IMR-90 (cell line): ENCODE results near the gene FIBCD1. TPM values are rescaled to one million over a fixed set of nuclear protein-coding genes. Genes with fewer than 3 reads are reported as not detected.

ENCODE experiments used
- ATAC-seq: fragments of 200-7000 bp; cut with Tn5 transposase; 2 replicates; pipeline ENCODE4 v1.9.1; 2020; ENCODE audit warnings: low read depth, mild to moderate bottlenecking, moderate library complexity
- BruUV-seq: library from RNA; stranded (reverse); fragments of 400-500 nt; replicated peaks from 2 replicates; lab custom pipeline; 2021; lab: Mats Ljungman, UMichigan
- CTCF ChIA-PET: fragments of 300-600 bp; formaldehyde crosslinking; extraction: SDS; loops from one replicate; lab custom pipeline; 2021; ENCODE audit warnings: antibody characterized with exemption; lab: Yijun Ruan, JAX
- POLR2A ChIA-PET: fragments of 300-600 bp; sonication (Branson Sonifier 250); formaldehyde crosslinking; loops from one replicate; lab custom pipeline; 2022; ENCODE audit warnings: antibody characterized with exemption; ENCODE audit not compliant: unreplicated experiment; lab: Charles Lee
- DNase-seq: peaks from one replicate; pipeline ENCODE4 v3.0.0; 2013
- H2AFZ ChIP-seq: replicated peaks from 2 replicates; pipeline ENCODE3; 2013; ENCODE audit warnings: low read length, mild to moderate bottlenecking; ENCODE audit not compliant: poor library complexity
- H2AK5ac ChIP-seq: 2 replicates; pipeline ENCODE4 v1.6.1; 2013; ENCODE audit warnings: low read depth, low read length, inconsistent platforms
- H2AK9ac ChIP-seq: replicated peaks from 2 replicates; pipeline ENCODE3; 2013; ENCODE audit warnings: mild to moderate bottlenecking, low read depth, low read length, moderate library complexity; ENCODE audit not compliant: poor library complexity
- H2BK120ac ChIP-seq: 2 replicates; pipeline ENCODE4 v1.6.1; 2013; ENCODE audit warnings: low read depth, low read length, inconsistent platforms
- H2BK15ac ChIP-seq: 3 replicates; pipeline ENCODE4 v1.6.1; 2013; ENCODE audit warnings: low read depth, low read length, inconsistent platforms
- H2BK20ac ChIP-seq: 2 replicates; pipeline ENCODE4 v1.6.1; 2013; ENCODE audit warnings: low read depth, mild to moderate bottlenecking, inconsistent platforms, low read length, moderate library complexity
- H2BK5ac ChIP-seq: 2 replicates; pipeline ENCODE4 v1.6.1; 2013; ENCODE audit warnings: mild to moderate bottlenecking, low read depth, low read length, inconsistent platforms; ENCODE audit not compliant: poor library complexity, severe bottlenecking
- H3K14ac ChIP-seq: replicated peaks from 2 replicates; pipeline ENCODE4 v1.6.1; 2013; ENCODE audit warnings: low read depth, low read length, inconsistent platforms
- H3K18ac ChIP-seq: 2 replicates; pipeline ENCODE4 v1.6.1; 2013; ENCODE audit warnings: low read depth, low read length, control low read depth
- H3K23ac ChIP-seq: 2 replicates; pipeline ENCODE4 v1.6.1; 2013; ENCODE audit warnings: low read depth, low read length, inconsistent platforms
- H3K27ac ChIP-seq: 2 replicates; pipeline ENCODE4 v1.5.1; 2013; ENCODE audit warnings: mild to moderate bottlenecking, control low read depth, low read length; ENCODE audit not compliant: insufficient read depth
- H3K27me3 ChIP-seq: 2 replicates; pipeline ENCODE4 v1.6.1; 2013; ENCODE audit warnings: low read length; ENCODE audit not compliant: control insufficient read depth, insufficient read depth
- H3K36me3 ChIP-seq: 2 replicates; pipeline ENCODE4 v1.6.1; 2013; ENCODE audit warnings: low read length, mixed read lengths; ENCODE audit not compliant: control insufficient read depth, insufficient read depth
- H3K4ac ChIP-seq: 2 replicates; pipeline ENCODE4 v1.6.1; 2013; ENCODE audit warnings: low read depth, low read length, inconsistent platforms
- H3K4me1 ChIP-seq: 2 replicates; pipeline ENCODE4 v1.6.1; 2013; ENCODE audit warnings: low read length, mixed read lengths; ENCODE audit not compliant: control insufficient read depth, insufficient read depth
- H3K4me2 ChIP-seq: 2 replicates; pipeline ENCODE4 v1.6.1; 2013; ENCODE audit warnings: low read depth, mild to moderate bottlenecking, control low read depth, low read length, moderate library complexity
- H3K4me3 ChIP-seq: 2 replicates; pipeline ENCODE4 v1.5.1; 2013; ENCODE audit warnings: low read depth, mild to moderate bottlenecking, control low read depth, low read length, moderate library complexity; ENCODE audit not compliant: insufficient read depth
- H3K56ac ChIP-seq: 2 replicates; pipeline ENCODE4 v1.6.1; 2013; ENCODE audit warnings: low read length, inconsistent platforms; ENCODE audit not compliant: insufficient read depth; ENCODE audit errors: extremely low read depth
- H3K79me1 ChIP-seq, 2 experiments: 2 replicates each; pipeline ENCODE4 v1.6.1; 2013; ENCODE audit warnings: low read length in 2 of 2, inconsistent platforms in 1 of 2, low read depth in 1 of 2
- H3K9ac ChIP-seq: 2 replicates; pipeline ENCODE4 v1.6.1; 2013; ENCODE audit warnings: low read depth, low read length, control low read depth
- H3K9me1 ChIP-seq: 2 replicates; pipeline ENCODE4 v1.6.1; 2013; ENCODE audit warnings: low read length, inconsistent platforms; ENCODE audit not compliant: insufficient read depth
- H3K9me3 ChIP-seq: 2 replicates; pipeline ENCODE4 v1.6.1; 2013; ENCODE audit warnings: low read length; ENCODE audit not compliant: control insufficient read depth, insufficient read depth
- H4K20me1 ChIP-seq: 2 replicates; pipeline ENCODE4 v1.6.1; 2013; ENCODE audit warnings: low read length, inconsistent platforms; ENCODE audit not compliant: insufficient read depth
- H4K5ac ChIP-seq: 2 replicates; pipeline ENCODE4 v1.6.1; 2013; ENCODE audit warnings: mild to moderate bottlenecking, low read depth, low read length, control low read depth
- H4K8ac ChIP-seq, 2 experiments: 2 replicates each; pipeline ENCODE4 v1.6.1; 2013; ENCODE audit warnings: low read depth in 2 of 2, low read length in 2 of 2, control low read depth in 1 of 2, inconsistent platforms in 1 of 2
- H4K91ac ChIP-seq: 2 replicates; pipeline ENCODE4 v1.6.1; 2013; ENCODE audit warnings: low read depth, low read length, inconsistent platforms; ENCODE audit not compliant: insufficient read depth
- BHLHE40 ChIP-seq: fragments of 150-350 bp; IDR thresholded peaks from 2 replicates; pipeline ENCODE4 v1.6.1; 2016; ENCODE audit warnings: mild to moderate bottlenecking, low read depth, low read length
- CEBPB ChIP-seq: IDR thresholded peaks from 2 replicates; pipeline ENCODE4 v1.6.1; 2012; ENCODE audit warnings: low read depth, low read length, improper control_type of control experiment
- CHD1 ChIP-seq: IDR thresholded peaks from 2 replicates; pipeline ENCODE4 v1.6.1; 2012; ENCODE audit warnings: low read depth, low read length, improper control_type of control experiment
- FOS ChIP-seq: fragments of 150-350 bp; IDR thresholded peaks from 2 replicates; pipeline ENCODE4 v1.6.1; 2016; ENCODE audit warnings: low read depth, low read length
- MAFK ChIP-seq: IDR thresholded peaks from 2 replicates; pipeline ENCODE4 v1.6.1; 2012; ENCODE audit warnings: low read depth, low read length, improper control_type of control experiment
- MAZ ChIP-seq: IDR thresholded peaks from 2 replicates; pipeline ENCODE4 v1.6.1; 2012; ENCODE audit warnings: low read depth, mild to moderate bottlenecking, low read length, improper control_type of control experiment, moderate library complexity, borderline replicate concordance
- MXI1 ChIP-seq: IDR thresholded peaks from 2 replicates; pipeline ENCODE4 v1.6.1; 2012; ENCODE audit warnings: low read depth, mild to moderate bottlenecking, low read length, moderate library complexity, borderline replicate concordance
- NFE2L2 ChIP-seq: fragments of 150-350 bp; IDR thresholded peaks from 2 replicates; pipeline ENCODE4 v1.6.1; 2016; ENCODE audit warnings: low read depth, mild to moderate bottlenecking, low read length
- POLR2A ChIP-seq: IDR thresholded peaks from 2 replicates; pipeline ENCODE4 v1.6.1; 2012; ENCODE audit warnings: mild to moderate bottlenecking, low read depth, low read length
- RAD21 ChIP-seq: IDR thresholded peaks from 2 replicates; pipeline ENCODE4 v1.6.1; 2012; ENCODE audit warnings: low read length, improper control_type of control experiment
- RCOR1 ChIP-seq: IDR thresholded peaks from 2 replicates; pipeline ENCODE4 v1.6.1; 2012; ENCODE audit warnings: mild to moderate bottlenecking, low read length, improper control_type of control experiment; ENCODE audit not compliant: insufficient replicate concordance
- RFX5 ChIP-seq: IDR thresholded peaks from 2 replicates; pipeline ENCODE4 v1.8.0; 2012; ENCODE audit warnings: low read depth, mild to moderate bottlenecking, low read length, moderate library complexity
- SMC3 ChIP-seq: fragments of 150-350 bp; IDR thresholded peaks from 2 replicates; pipeline ENCODE4 v1.6.1; 2016; ENCODE audit warnings: low read depth, mild to moderate bottlenecking, antibody characterized with exemption, low read length, moderate library complexity
- WGBS, 2 experiments: methylation state at CpG; one replicate each; pipeline versions ENCODE4 v1.1.5 to v1.1.7; 2013; ENCODE audit warnings: missing lambda C conversion rate in 2 of 2; ENCODE audit not compliant: insufficient read length in 1 of 2; ENCODE audit errors: extremely low coverage in 2 of 2; 5-methylcytosine and 5-hydroxymethylcytosine counted together
- dilution Hi-C: fragments of 300-500 bp; cut with HindIII; formaldehyde crosslinking; loops from one replicate; pipeline ENCODE4 v1.14.3; 2018; ENCODE audit warnings: low sequenced_read_pairs; ENCODE audit not compliant: unreplicated experiment
- in situ Hi-C: fragments of 300-500 bp; cut with MboI; formaldehyde crosslinking; loops from 3 replicates; pipeline ENCODE4 v1.14.3; 2019; ENCODE audit warnings: low sequenced_read_pairs, inconsistent platforms, mixed read lengths
- intact Hi-C: fragments of 100-400 bp; cut with micrococcal nuclease; formaldehyde crosslinking; loops from 2 replicates; pipeline ENCODE4 v1.10.0; 2022
- polyA plus RNA-seq, 3 experiments: library from polyadenylated mRNA; depleted of rRNA; stranded (reverse); fragments of >200 nt; gene quantifications; 2 replicates each; pipeline ENCODE4 v1.2.3, GENCODE V29; 2012; ENCODE audit warnings: low replicate concordance in 1 of 3
- total RNA-seq: library from RNA; depleted of rRNA; stranded (reverse); fragments of >200 nt; gene quantifications from 2 replicates; pipeline ENCODE4 v1.2.3, GENCODE V29; 2012
- TF ChIP-seq, protein P1 (sequence below): conservative IDR thresholded peaks from 2 replicates; pipeline ENCODE4 v1.5.1; 2012; ENCODE audit warnings: mild to moderate bottlenecking, low read depth, low read length, improper control_type of control experiment
- TF ChIP-seq, protein P2 (sequence below): fragments of 150-350 bp; IDR thresholded peaks from 2 replicates; pipeline ENCODE4 v1.6.1; 2017; ENCODE audit warnings: mild to moderate bottlenecking, antibody characterized with exemption, low read length, low read depth
- TF ChIP-seq, protein P3 (sequence below): fragments of 150-350 bp; IDR thresholded peaks from 2 replicates; pipeline ENCODE4 v1.6.1; 2016; ENCODE audit warnings: low read depth, mild to moderate bottlenecking, low read length, moderate library complexity, borderline replicate concordance

Gene FIBCD1
- total and polyA plus RNA-seq, 2 of the 4 experiments (the other 2 are of a cell fraction), result 1.1 to 10.1 TPM

DNA sequence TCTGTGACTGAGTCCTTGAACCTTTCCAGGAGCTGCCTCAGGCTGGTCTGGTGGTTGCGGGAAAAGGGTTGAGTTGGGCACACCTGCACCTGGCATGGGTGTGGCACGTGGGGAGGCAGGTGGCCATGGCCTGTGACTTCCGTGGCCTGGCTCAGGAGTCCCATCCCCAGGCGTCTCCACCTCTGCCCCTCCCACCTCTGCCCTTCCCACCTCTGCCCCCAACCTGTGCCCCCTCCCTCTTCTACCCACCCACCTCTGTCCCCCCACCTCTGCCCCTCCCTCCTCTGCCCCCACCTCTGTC, 40.5 kb downstream of the FIBCD1 start:
- H3K14ac ChIP-seq, result no peak overlapping the region
- no peak overlapping the region for H2BK5ac ChIP-seq
- H4K8ac ChIP-seq, result no peak overlapping the region
- ChIA-PET CTCF (no interaction called here), POLR2A (no interaction called here)
- H3K36me3 ChIP-seq, result peaks cover 6% of the 10 kb centered on the region; the same call in 1 of the 2 replicates
- no peak overlapping the region for H2AK9ac ChIP-seq
- no peak overlapping the region for H4K5ac ChIP-seq
- TF ChIP-seq, protein P1, sequence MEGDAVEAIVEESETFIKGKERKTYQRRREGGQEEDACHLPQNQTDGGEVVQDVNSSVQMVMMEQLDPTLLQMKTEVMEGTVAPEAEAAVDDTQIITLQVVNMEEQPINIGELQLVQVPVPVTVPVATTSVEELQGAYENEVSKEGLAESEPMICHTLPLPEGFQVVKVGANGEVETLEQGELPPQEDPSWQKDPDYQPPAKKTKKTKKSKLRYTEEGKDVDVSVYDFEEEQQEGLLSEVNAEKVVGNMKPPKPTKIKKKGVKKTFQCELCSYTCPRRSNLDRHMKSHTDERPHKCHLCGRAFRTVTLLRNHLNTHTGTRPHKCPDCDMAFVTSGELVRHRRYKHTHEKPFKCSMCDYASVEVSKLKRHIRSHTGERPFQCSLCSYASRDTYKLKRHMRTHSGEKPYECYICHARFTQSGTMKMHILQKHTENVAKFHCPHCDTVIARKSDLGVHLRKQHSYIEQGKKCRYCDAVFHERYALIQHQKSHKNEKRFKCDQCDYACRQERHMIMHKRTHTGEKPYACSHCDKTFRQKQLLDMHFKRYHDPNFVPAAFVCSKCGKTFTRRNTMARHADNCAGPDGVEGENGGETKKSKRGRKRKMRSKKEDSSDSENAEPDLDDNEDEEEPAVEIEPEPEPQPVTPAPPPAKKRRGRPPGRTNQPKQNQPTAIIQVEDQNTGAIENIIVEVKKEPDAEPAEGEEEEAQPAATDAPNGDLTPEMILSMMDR, result no peak
- TF ChIP-seq SMC3 (no peak), BHLHE40 (no peak), FOS (no peak), MXI1 (no peak), RAD21 (no peak), RCOR1 (no peak), POLR2A (no peak), NFE2L2 (no peak), MAZ (no peak), MAFK (no peak), CHD1 (no peak), RFX5 (no peak), CEBPB (no peak)
- TF ChIP-seq, protein P2, sequence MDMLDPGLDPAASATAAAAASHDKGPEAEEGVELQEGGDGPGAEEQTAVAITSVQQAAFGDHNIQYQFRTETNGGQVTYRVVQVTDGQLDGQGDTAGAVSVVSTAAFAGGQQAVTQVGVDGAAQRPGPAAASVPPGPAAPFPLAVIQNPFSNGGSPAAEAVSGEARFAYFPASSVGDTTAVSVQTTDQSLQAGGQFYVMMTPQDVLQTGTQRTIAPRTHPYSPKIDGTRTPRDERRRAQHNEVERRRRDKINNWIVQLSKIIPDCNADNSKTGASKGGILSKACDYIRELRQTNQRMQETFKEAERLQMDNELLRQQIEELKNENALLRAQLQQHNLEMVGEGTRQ, result no peak
- TF ChIP-seq, protein P3, sequence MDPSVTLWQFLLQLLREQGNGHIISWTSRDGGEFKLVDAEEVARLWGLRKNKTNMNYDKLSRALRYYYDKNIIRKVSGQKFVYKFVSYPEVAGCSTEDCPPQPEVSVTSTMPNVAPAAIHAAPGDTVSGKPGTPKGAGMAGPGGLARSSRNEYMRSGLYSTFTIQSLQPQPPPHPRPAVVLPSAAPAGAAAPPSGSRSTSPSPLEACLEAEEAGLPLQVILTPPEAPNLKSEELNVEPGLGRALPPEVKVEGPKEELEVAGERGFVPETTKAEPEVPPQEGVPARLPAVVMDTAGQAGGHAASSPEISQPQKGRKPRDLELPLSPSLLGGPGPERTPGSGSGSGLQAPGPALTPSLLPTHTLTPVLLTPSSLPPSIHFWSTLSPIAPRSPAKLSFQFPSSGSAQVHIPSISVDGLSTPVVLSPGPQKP, result no peak
- no peak overlapping the region for H3K4ac ChIP-seq
- peaks cover 10% of the 10 kb centered on the region for H4K20me1 ChIP-seq
- intact Hi-C loops, result no loop called here
- no peak overlapping the region for H3K4me2 ChIP-seq
- no peak overlapping the region for H2AK5ac ChIP-seq
- no peaks in the 10 kb centered on the region for H3K79me1 ChIP-seq
- no peak overlapping the region for H2BK15ac ChIP-seq
- H2BK120ac ChIP-seq, result no peak overlapping the region
- dilution Hi-C loops, result no loop called here
- H3K27ac ChIP-seq, result no peak overlapping the region
- no peak overlapping the region for H3K23ac ChIP-seq
- no peaks in the 10 kb centered on the region for H3K9me3 ChIP-seq
- no peak overlapping the region for H3K18ac ChIP-seq
- H4K91ac ChIP-seq, result no peak overlapping the region
- no TSS peak for BruUV-seq
- no peak overlapping the region for H2AFZ ChIP-seq
- ATAC-seq (no peak), DNase-seq (no peak)
- no peak overlapping the region for H3K4me3 ChIP-seq
- no peak overlapping the region for H2BK20ac ChIP-seq
- H3K56ac ChIP-seq, result no peak overlapping the region
- peaks cover 2% of the 10 kb centered on the region; the same call in 1 of the 2 replicates for H3K27me3 ChIP-seq
- no peaks in the 10 kb centered on the region for H3K4me1 ChIP-seq
- H3K9me1 ChIP-seq, result no peaks in the 10 kb centered on the region
- WGBS, 2 experiments, result no CpG with 5 or more reads among the region's 4 CpGs
- in situ Hi-C loops, result no loop called here
- no peak overlapping the region for H3K9ac ChIP-seq
